Mesenchymal stem cell (in vitro differentiated cells and primary cell): ENCODE data around the gene CDK11B.
"Not testable (repeated sequence)": the region's sequence is repeated elsewhere in the genome, so short reads cannot be mapped to it uniquely, and the experiment has no call there.

ENCODE experiments used
- DNase-seq: peaks from one replicate; pipeline ENCODE4 v3.0.0-alpha.2; 2013
- H2AFZ ChIP-seq: one replicate; pipeline ENCODE4 v1.6.1; 2013; ENCODE audit warnings: low read depth, mild to moderate bottlenecking, control low read depth, inconsistent platforms, low read length, moderate library complexity
- H2AK5ac ChIP-seq: 2 replicates; pipeline ENCODE4 v1.6.1; 2013; ENCODE audit warnings: low read length, moderate library complexity, mild to moderate bottlenecking, inconsistent platforms; ENCODE audit not compliant: severe bottlenecking
- H2BK120ac ChIP-seq: one replicate; pipeline ENCODE4 v1.6.1; 2013; ENCODE audit warnings: low read depth, mild to moderate bottlenecking, inconsistent platforms, low read length, moderate library complexity
- H2BK12ac ChIP-seq, 2 experiments: one replicate each; pipeline ENCODE4 v1.6.1; 2013; ENCODE audit warnings: inconsistent platforms in 2 of 2, low read length in 2 of 2, mild to moderate bottlenecking in 2 of 2, moderate library complexity in 2 of 2, control low read depth in 1 of 2
- H2BK15ac ChIP-seq: one replicate; pipeline ENCODE4 v1.6.1; 2013; ENCODE audit warnings: mild to moderate bottlenecking, low read depth, inconsistent platforms; ENCODE audit not compliant: poor library complexity, severe bottlenecking
- H2BK5ac ChIP-seq: 2 replicates; pipeline ENCODE4 v1.6.1; 2013; ENCODE audit warnings: low read depth, mild to moderate bottlenecking, low read length, control low read depth, inconsistent platforms; ENCODE audit not compliant: poor library complexity, severe bottlenecking
- H3K14ac ChIP-seq, 2 experiments: one replicate each; pipeline ENCODE4 v1.6.1; 2013; ENCODE audit warnings: inconsistent platforms in 2 of 2, low read length in 2 of 2, control low read depth in 1 of 2, mild to moderate bottlenecking in 1 of 2, moderate library complexity in 1 of 2
- H3K18ac ChIP-seq, 2 experiments: one replicate each; pipeline ENCODE4 v1.6.1; 2013; ENCODE audit warnings: inconsistent platforms in 2 of 2, low read length in 2 of 2, control low read depth in 1 of 2, low read depth in 1 of 2, mild to moderate bottlenecking in 1 of 2
- H3K23ac ChIP-seq, 2 experiments: one replicate each; pipeline ENCODE4 v1.6.1; 2013; ENCODE audit warnings: inconsistent platforms in 2 of 2, low read length in 2 of 2, mild to moderate bottlenecking in 2 of 2, moderate library complexity in 2 of 2, control low read depth in 1 of 2
- H3K27ac ChIP-seq: 2 replicates; pipeline ENCODE4 v1.5.1; 2013; ENCODE audit warnings: mild to moderate bottlenecking, moderate library complexity, low read length, control low read depth, inconsistent platforms; ENCODE audit not compliant: poor library complexity, severe bottlenecking
- H3K27me3 ChIP-seq, 2 experiments: 2 replicates each; pipeline versions ENCODE4 v1.6.1 to v1.7.0; 2013; ENCODE audit warnings: low read length in 2 of 2, mild to moderate bottlenecking in 2 of 2, moderate library complexity in 2 of 2, control low read depth in 1 of 2, inconsistent platforms in 1 of 2; ENCODE audit not compliant: control insufficient read depth in 1 of 2, insufficient read depth in 1 of 2
- H3K36me3 ChIP-seq, 2 experiments: 2 replicates each; pipeline versions ENCODE4 v1.6.1 to v1.7.0; 2013; ENCODE audit warnings: low read length in 2 of 2, control low read depth in 1 of 2, inconsistent platforms in 1 of 2, low read depth in 1 of 2, mild to moderate bottlenecking in 1 of 2; ENCODE audit not compliant: insufficient read depth in 2 of 2, control insufficient read depth in 1 of 2
- H3K4ac ChIP-seq, 2 experiments: one replicate each; pipeline ENCODE4 v1.6.1; 2013; ENCODE audit warnings: inconsistent platforms in 2 of 2, low read length in 2 of 2, mild to moderate bottlenecking in 2 of 2, moderate library complexity in 2 of 2, control low read depth in 1 of 2, low read depth in 1 of 2
- H3K4me1 ChIP-seq: 2 replicates; pipeline ENCODE4 v1.6.1; 2013; ENCODE audit warnings: low read depth, low read length, control low read depth; ENCODE audit not compliant: control insufficient read depth, insufficient read depth
- H3K4me2 ChIP-seq: 2 replicates; pipeline ENCODE4 v1.6.1; 2013; ENCODE audit warnings: low read length, mild to moderate bottlenecking, inconsistent platforms; ENCODE audit not compliant: poor library complexity, severe bottlenecking
- H3K4me3 ChIP-seq, 2 experiments: 2 replicates each; pipeline versions ENCODE4 v1.5.1 to v1.7.0; 2013; ENCODE audit warnings: low read length in 2 of 2, mild to moderate bottlenecking in 2 of 2, control low read depth in 1 of 2, low read depth in 1 of 2; ENCODE audit not compliant: insufficient read depth in 1 of 2
- H3K79me1 ChIP-seq: replicated peaks from 2 replicates; pipeline ENCODE4 v1.6.1; 2013; ENCODE audit warnings: mild to moderate bottlenecking, control low read depth, low read length, inconsistent platforms; ENCODE audit not compliant: poor library complexity, severe bottlenecking
- H3K9ac ChIP-seq: 2 replicates; pipeline ENCODE4 v1.7.0; 2013; ENCODE audit warnings: mild to moderate bottlenecking, low read length, moderate library complexity
- H3K9me3 ChIP-seq: 2 replicates; pipeline ENCODE4 v1.7.0; 2013; ENCODE audit warnings: mild to moderate bottlenecking, low read length; ENCODE audit not compliant: control insufficient read depth
- H4K8ac ChIP-seq: one replicate; pipeline ENCODE4 v1.6.1; 2013; ENCODE audit warnings: inconsistent platforms, mild to moderate bottlenecking, low read length, moderate library complexity
- H4K91ac ChIP-seq: one replicate; pipeline ENCODE4 v1.6.1; 2013; ENCODE audit warnings: mild to moderate bottlenecking, low read length, inconsistent platforms
- WGBS: methylation state at CpG from one replicate; pipeline ENCODE4 v1.1.7; 2013; ENCODE audit warnings: mixed read lengths; 5-methylcytosine and 5-hydroxymethylcytosine counted together

Gene CDK11B

GRCh38 chr1:1700067-1700466 is 41.3 kb upstream of the CDK11B start:
- H2BK15ac ChIP-seq, H3K27ac ChIP-seq, H4K8ac ChIP-seq, H2AK5ac ChIP-seq, H3K9ac ChIP-seq, H3K79me1 ChIP-seq, H3K4me1 ChIP-seq, DNase-seq, H2BK120ac ChIP-seq, H3K4me3 ChIP-seq, H3K4me2 ChIP-seq, H3K9me3 ChIP-seq, H3K23ac ChIP-seq, H3K14ac ChIP-seq, H3K4ac ChIP-seq, H3K27me3 ChIP-seq, H4K91ac ChIP-seq, H3K18ac ChIP-seq, H2BK12ac ChIP-seq, H2BK5ac ChIP-seq, H2AFZ ChIP-seq: not testable (repeated sequence)
- H3K36me3 ChIP-seq = peaks cover 4 to 14% of the 10 kb centered on the region in 2 experiments
- no CpG with 5 or more reads among the region's 45 CpGs for WGBS

GRCh38 chr1:1699061-1699460 is 40.3 kb upstream of the CDK11B start:
- not testable (repeated sequence) for H3K4ac ChIP-seq, DNase-seq, H3K79me1 ChIP-seq, H2AK5ac ChIP-seq, H2BK5ac ChIP-seq, H3K9me3 ChIP-seq, H3K18ac ChIP-seq, H3K4me3 ChIP-seq, H2BK15ac ChIP-seq, H2AFZ ChIP-seq, H4K8ac ChIP-seq, H3K4me2 ChIP-seq, H3K23ac ChIP-seq, H2BK120ac ChIP-seq, H3K27me3 ChIP-seq, H2BK12ac ChIP-seq, H3K27ac ChIP-seq, H3K9ac ChIP-seq, H3K36me3 ChIP-seq, H3K4me1 ChIP-seq, H4K91ac ChIP-seq, H3K14ac ChIP-seq
- 100% methylated on average over 2 of the region's 19 CpGs for WGBS

GRCh38 chr1:1697358-1698183 is 38.8 kb upstream of the CDK11B start:
- H3K4me3 ChIP-seq, H3K9ac ChIP-seq, H3K14ac ChIP-seq, H3K18ac ChIP-seq, H2BK5ac ChIP-seq, H3K4me2 ChIP-seq, H3K4ac ChIP-seq, H3K4me1 ChIP-seq, H3K27ac ChIP-seq, H3K36me3 ChIP-seq, H4K8ac ChIP-seq, H2BK15ac ChIP-seq, H3K27me3 ChIP-seq, H3K23ac ChIP-seq, H3K9me3 ChIP-seq, H3K79me1 ChIP-seq, H2BK120ac ChIP-seq, H4K91ac ChIP-seq, H2AFZ ChIP-seq, H2AK5ac ChIP-seq, H2BK12ac ChIP-seq, DNase-seq: not testable (repeated sequence)
- 84% methylated on average over 9 of the region's 26 CpGs for WGBS

GRCh38 chr1:1696431-1697357 is 37.9 kb upstream of the CDK11B start:
- WGBS = 93% methylated on average over 13 of the region's 23 CpGs
- H4K91ac ChIP-seq, H3K4me2 ChIP-seq, H3K36me3 ChIP-seq, H3K18ac ChIP-seq, H3K4ac ChIP-seq, H3K4me1 ChIP-seq, H3K14ac ChIP-seq, H2BK15ac ChIP-seq, H3K4me3 ChIP-seq, H3K9ac ChIP-seq, H2BK5ac ChIP-seq, H2BK12ac ChIP-seq, H4K8ac ChIP-seq, H2BK120ac ChIP-seq, H3K27me3 ChIP-seq, H2AFZ ChIP-seq, DNase-seq, H3K79me1 ChIP-seq, H2AK5ac ChIP-seq, H3K27ac ChIP-seq, H3K9me3 ChIP-seq, H3K23ac ChIP-seq: not testable (repeated sequence)
